HepG2 (cell line): ENCODE data around the gene CACHD1. TPM values are rescaled to one million over a fixed set of nuclear protein-coding genes. Genes with fewer than 3 reads are reported as not detected.

ENCODE experiments used
- BHLHE40 ChIP-seq: IDR thresholded peaks from 2 replicates; pipeline ENCODE4 v1.6.1; 2011; ENCODE audit warnings: low read length, improper control_type of control experiment
- ELK4 ChIP-seq: sonication (generic); formaldehyde crosslinking; IDR thresholded peaks from 2 replicates; pipeline ENCODE4 v1.9.0; 2021; ENCODE audit warnings: missing genetic modification reagents, borderline replicate concordance
- HNRNPH1 ChIP-seq: fragments of 200-400 bp; formaldehyde crosslinking; optimal IDR thresholded peaks from 2 replicates; pipeline ENCODE3; 2017; ENCODE audit warnings: mild to moderate bottlenecking, low read depth, low read length
- PRDM15 ChIP-seq: sonication (generic); formaldehyde crosslinking; IDR thresholded peaks from 2 replicates; pipeline ENCODE4 v1.4.0; 2020; ENCODE audit warnings: missing genetic modification reagents
- STAT6 ChIP-seq: sonication (generic); formaldehyde crosslinking; IDR thresholded peaks from 2 replicates; pipeline ENCODE4 v1.4.0; 2020; ENCODE audit warnings: missing genetic modification reagents, mild to moderate bottlenecking, borderline replicate concordance
- ZC3H4 ChIP-seq: sonication (generic); formaldehyde crosslinking; IDR thresholded peaks from 2 replicates; pipeline ENCODE4 v1.4.0; 2020; ENCODE audit warnings: missing genetic modification reagents, borderline replicate concordance
- ZKSCAN1 ChIP-seq: fragments of 150-350 bp; IDR thresholded peaks from 2 replicates; pipeline ENCODE4 v1.6.1; 2014; ENCODE audit warnings: low read length
- ZNF792 ChIP-seq: IDR thresholded peaks from 2 replicates; pipeline ENCODE4 v1.6.1; 2016
- polyA plus RNA-seq, 8 experiments: library from polyadenylated mRNA; depleted of rRNA in 3 of 8; stranded (reverse) in 7 of 8; unstranded in 1 of 8; fragments of >200 nt; fragmentation: Illumina TruSeq in 4 of 8; extraction: Trizol in 4 of 8; gene quantifications; 2 replicates each; pipeline versions ENCODE4 v1.2.1 to v1.2.3, GENCODE V29; 2011 to 2016; ENCODE audit warnings: low read depth in 4 of 8, missing spikeins in 1 of 8, mixed read lengths in 1 of 8; ENCODE audit not compliant: insufficient read depth in 1 of 8
- total RNA-seq, 5 experiments: library from RNA; depleted of rRNA; stranded (reverse); fragments of >200 nt; fragmentation: Illumina TruSeq; extraction: Trizol; gene quantifications; 2 replicates each; pipeline ENCODE4 v1.2.3, GENCODE V29; 2016; ENCODE audit warnings: low read depth in 1 of 5

The CACHD1 gene
- total and polyA plus RNA-seq, 2 of the 13 experiments (the other 11 are each of a cell fraction or from before 2014, with no cell fraction given): 0.11 TPM; not detected in 1

GRCh38 chr1:64681043-64681442 lies 211.1 kb downstream of the CACHD1 start (continued):
- TF ChIP-seq PRDM15 (CRISPR knock-in tag) (no peak), HNRNPH1 (no peak), ZKSCAN1 (no peak), ELK4 (CRISPR knock-in tag) (no peak), STAT6 (no peak), ZNF792 (CRISPR knock-in tag) (no peak), ZC3H4 (no peak), BHLHE40 (no peak)
